GM18519 (cell line): ENCODE measurements around the gene PPFIA1.
"Not testable (repeated sequence)": the region's sequence is repeated elsewhere in the genome, so short reads cannot be mapped to it uniquely, and the experiment has no call there.

Source experiments
- ATAC-seq: cut with Tn5 transposase; IDR thresholded peaks from one replicate; pipeline ENCODE4 v1.9.1; 2021; ENCODE audit warnings: mild to moderate bottlenecking, moderate library complexity; ENCODE audit not compliant: unreplicated experiment, low FRiP score

PPFIA1 gene

DNA sequence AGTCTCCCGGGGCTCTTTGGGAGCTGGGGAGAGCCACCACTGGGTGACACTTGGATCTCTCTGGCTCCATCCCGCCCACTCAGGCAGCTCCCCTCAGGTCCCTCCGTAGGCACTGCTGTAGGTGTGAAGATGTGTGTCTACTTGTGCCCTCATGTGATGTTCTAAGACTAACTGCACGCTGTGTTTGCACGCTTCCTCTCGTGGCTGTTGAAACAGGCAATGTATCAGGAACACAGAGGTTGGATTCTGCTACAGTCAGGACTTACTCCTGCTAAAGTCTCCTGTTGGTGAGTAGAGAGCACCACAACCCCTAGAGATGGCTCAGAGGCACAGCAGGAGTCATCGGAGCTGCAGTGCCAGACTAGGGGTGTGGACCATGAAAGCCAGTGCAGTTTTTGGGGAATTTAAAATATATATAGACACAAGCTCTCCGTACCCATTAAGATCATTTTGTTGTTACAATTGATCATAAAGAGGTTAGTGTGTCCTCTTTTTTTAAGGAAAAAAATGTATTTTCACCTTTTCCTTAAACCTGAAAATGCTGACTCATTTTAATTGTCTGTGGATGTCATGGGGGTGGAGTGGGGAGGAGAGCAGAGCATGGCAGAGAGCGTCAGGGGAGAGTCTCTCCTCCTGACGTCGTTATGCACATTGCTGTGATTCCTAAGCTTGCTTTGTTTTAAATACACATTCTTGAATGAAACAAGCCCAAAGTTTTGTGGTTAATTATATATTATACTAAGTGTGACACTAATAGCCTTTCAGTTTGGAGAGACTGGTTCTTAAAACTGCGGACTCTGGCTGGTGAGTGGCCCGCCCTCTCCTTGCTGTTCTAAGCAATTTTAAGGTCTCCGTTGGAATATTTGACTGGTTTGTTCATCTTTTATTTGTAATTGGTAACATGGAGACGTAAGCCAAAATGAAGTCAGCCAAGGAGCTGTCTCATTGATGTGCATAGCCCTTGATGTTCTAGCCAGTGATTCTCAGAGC is 111.7 kb downstream of the PPFIA1 start:
- ATAC-seq = no peak

DNA sequence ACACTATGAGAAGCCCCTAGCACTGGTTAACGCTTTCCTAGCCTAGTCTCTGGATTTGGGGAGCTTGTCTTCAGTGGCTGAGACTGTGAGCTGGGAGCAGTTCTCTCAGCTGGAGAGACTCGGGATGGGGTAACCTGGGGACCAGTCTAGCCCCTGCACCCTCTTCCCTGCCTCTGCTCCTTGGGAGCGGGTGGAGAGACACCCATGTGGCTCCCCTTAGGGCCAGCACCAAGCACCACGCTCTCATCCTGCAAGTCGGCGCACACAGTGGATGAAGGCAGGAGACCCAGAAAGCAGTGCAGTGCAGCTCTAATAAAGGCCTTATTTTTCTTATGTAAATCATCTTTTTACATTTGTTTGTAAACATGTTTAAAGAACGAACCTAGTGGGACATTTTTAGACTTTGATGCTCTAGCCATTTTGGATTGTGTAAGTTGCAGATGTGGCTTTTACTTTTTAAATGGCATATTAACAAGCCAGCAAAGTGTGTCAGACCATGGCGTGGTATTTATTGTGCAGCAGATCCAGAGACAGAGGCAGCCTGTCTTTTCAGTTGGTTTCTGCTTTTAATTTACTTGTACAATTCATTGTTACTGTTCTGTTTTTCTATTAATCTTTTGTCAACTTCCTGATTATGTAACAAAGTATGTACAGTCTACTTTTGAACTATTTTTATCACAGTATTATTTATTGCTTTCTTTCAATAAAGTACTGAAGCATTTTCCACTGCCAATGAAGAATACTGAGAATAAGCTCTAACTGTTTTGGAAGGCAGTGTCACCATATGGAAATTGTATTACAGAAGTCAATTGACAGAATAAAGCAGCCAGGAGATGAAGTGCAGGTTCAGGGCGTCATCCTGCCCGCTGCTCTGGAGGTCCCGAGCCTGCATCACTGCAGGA is 113.4 kb downstream of the PPFIA1 start:
- no peak for ATAC-seq

DNA sequence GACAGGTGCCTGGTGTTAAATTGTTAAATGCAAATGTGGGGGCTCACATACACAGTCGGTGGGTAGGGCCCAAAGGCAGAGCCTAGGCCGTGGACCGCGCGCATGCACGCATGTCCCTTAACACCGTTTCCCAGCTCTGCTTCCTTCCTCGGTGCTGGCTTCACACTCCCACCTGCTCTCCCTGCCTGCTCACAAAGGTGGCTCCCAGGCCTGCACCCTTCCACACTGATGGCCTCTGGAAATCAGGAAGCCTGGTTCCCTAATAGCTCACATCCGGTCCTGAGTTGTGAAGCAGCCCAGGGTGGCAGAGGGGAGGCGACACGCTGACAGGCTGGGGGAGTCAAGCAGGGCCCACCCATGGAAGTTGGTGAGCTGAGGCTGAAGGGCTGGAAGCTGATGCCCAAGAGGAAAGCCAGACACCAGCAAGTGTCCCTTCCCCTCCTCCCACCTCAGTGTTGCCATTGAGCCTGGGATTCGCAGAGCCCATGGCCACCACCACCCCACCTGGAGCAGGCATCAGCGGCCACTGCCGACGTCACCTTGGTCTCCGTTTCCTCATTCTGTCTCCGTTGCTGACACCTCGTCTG is 114.2 kb downstream of the PPFIA1 start:
- ATAC-seq = no peak

DNA sequence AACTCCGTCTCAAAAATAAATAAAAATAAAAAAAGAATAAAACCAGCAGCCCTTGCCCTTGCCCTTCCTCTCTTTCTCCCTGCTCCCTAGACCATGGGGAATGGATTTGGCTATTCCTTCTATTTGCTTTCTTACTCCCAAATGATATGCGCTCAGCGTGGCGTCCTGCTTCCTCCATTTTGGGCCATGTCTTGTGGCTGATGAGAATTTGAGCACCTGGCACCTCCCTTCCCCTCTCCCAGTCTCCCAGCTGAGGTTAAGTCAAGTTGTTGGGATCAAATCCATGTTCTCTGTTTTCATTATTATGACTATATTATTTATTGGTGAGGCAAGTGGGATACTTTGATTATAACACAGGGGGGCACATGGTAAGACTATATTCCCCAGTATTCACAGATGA is 117.1 kb downstream of the PPFIA1 start:
- no peak for ATAC-seq

DNA sequence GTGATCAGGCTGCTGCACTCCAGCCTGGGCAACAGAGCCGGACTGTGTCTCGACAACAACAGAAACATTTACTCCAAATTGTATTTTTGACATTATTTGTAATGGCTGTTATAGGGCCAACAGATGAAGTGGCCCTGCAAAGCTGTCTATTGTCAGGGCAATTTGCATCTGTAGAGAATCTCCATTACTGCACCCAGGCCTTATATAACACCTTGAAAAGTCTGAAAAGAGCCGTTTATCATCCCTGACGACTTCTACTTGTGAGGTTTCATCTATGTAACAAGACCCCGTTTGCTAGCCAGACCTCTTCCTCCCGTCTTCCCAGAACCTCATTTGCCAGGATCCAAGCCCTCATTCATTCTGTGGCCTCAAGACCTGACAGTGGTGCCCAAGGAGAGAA is 118.7 kb downstream of the PPFIA1 start:
- no peak for ATAC-seq

DNA sequence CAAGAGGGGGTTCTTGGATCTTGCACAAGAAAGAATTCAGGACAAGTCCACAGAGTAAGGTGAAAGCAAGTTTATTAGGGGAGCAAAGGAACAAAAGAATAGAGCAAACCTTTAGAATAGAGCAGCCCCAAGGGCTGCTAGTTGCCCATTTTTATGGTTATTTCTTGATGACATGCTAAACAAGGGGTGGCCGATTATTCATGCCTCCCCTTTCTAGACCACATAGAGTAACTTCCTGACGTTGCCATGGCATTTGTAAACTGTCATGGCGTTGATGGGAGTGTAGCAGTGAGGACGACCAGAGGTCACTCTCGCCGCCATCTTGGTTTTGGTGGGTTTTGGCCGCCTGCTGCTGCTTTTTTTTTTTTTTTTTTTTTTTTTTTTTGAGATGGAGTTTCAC is 120.4 kb downstream of the PPFIA1 start:
- not testable (repeated sequence) for ATAC-seq

DNA sequence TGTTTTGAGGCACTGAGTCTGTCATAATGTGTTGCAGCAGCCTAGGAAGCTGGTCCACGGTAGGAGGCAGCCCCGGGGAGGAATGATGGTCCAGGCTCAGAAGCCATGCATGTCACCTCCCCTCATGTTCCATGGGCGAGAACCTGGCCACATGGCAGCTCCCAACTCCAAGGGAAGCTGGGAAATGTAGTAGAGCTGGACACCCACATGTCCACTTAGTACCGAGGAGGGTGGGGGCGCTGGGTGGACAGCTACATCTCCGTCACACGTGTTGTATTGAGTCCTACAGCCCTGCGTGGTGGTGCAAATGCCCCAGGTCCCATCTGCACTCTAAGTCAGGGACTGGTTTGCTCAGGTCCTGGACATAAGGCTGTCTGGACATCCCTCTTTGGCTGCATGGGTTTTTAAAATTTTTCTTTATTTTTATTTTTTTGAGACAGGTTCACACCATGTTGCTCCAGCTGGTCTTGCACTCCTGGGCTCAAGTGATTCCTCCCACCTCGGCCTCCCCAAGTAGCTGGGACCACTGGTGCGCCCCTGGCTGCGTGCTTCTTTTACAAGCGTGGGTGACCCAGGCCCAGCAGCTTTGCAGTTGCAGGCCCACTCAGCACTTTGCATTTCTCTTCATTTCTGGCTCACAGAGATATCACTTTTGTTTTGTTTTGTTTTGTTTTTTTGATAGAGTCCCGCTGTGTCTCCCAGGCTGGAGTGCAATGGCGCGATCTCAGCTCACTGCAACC is 123.9 kb downstream of the PPFIA1 start:
- no peak for ATAC-seq

DNA sequence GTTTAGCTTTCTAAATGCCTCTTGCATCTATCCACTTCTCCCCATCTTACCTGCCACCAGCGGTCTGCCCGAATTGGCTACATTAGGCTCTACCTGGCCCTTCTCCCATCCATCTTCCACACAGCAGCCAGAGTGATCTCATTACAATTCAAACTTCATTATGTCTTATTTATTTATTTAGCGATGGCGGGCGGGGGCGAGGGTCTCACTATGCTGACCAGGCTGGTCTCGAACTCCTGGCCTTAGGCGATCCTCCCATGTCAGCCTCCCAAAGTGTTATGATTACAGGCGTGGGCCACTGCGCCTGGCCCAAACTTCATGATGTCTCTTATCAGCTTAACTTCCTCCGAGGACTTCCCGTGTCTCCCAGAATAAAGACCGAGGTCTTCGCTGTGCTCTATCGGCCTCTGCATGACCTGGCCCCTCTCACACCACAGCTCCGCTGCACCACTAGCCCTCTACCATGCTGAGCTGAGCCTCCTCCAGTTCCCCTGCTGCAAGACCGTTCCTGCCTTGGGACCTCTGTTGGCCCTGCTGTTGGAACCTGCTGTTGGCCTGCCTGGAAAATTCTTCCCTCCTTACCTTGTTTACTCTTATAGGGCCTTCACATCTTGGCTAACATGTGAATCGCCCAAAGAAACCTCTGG is 127.0 kb downstream of the PPFIA1 start:
- no peak for ATAC-seq

DNA sequence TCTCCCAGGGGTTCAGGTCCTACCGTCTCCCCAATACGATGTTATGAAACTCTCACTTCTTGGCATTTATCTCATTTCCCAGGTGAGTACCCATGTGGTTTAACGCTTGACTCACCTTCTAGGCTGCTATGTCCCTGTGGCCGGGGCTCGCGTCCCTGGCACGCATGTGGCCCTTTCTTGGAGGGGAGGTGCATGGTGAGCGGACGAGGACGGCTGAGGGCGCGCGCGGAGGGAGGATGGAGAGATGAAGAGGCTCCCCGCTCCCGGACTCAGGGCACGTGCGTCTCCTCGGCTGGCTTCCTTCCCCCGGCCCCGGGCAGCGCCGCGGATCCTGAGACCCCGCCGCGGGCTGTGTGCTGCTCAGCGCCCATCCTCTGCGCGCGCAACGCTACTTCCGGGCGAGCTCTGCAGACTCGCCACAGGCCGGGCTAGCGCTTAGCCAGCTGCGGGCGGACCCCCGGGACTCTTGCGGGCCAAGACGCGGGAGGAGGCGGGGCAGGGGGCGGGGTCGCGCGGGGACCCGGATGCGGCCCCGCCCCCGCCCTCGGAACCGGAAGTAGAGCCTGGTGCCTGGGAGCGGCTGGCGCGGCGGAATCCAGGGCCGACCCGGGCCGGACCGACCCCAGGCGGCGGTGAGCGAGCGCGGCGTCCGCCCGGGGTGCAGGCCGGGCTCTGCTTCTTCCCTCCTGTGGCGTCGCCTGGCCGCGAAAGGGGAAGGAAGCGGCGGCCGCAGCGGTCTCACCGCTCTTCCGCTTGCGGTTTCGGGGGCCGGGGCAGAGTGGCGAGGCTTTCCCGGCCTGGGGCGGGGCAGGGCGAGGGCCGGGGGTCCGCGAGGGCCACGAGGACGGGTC is 127.7 kb downstream of the PPFIA1 start, which contains the start of gene CTTN:
Gene CTTN, plus strand, starts transcription at position 547 of the 851 bp plus-strand sequence. CDS start 8,769 bp downstream, outside the sequence.
- ATAC-seq = no peak

DNA sequence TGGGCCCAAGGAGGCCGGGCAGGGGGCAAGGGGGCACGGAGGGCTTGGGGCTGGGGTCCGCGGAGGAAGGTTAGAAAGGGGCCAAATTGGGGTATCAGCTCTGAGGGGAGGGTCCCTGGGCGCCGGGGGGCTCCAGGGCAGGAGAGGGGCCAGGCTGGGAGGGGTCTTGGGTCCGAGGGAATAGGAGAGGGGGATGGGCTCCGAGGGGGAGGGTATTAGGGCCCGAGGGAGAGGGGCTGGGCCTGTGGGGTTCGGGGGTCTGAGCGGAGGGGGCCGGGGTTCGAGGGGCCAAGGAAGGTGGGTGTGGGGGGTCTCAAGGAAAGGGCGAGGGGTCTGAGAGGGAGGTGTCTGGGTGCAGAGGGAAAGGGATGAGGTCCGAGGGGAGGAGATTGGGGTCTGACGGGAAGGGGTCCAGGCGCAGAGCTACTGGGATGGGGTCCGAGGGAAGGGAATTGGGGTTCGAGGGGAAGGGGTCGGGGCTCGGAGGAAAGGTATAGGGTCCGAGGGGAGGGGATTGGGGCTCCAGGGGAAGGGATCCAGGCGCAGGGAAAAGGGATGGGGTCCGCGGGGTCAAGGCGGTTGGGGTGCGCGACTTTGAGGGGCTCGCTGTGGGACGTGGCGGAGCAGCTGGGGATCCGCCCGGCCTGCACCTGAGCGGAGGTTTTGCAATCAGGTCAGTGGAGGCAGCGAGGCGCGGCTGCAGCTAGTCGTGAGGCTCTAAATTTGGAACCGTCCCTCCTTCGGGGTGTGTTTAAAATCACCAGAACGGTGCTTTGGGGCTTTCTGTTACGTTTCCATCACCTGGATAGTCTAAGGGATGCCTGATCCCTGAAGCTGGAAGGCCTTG is 128.6 kb downstream of the PPFIA1 start:
- no peak for ATAC-seq

DNA sequence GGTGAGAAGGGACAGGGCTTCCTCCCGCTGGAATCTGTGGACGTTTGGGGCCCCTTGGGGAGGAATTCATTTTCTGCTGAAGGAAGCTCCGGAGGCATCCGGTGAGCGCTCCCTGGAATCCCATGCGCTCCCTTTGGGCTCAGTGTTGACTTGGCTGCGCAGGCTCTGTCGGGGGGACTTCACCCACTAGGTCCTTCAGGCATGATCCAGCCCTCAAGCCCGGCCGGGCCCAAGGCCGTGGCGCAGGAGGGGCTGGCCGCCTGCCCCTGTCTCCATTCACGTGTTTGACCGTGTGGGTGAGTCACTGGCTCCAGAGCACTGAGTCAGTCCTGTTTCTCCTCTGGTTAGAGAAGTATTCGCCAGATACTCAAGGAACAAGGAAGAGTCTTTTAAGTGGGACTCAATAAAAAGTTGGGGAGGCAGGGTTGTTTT is 129.2 kb downstream of the PPFIA1 start:
- no peak for ATAC-seq

DNA sequence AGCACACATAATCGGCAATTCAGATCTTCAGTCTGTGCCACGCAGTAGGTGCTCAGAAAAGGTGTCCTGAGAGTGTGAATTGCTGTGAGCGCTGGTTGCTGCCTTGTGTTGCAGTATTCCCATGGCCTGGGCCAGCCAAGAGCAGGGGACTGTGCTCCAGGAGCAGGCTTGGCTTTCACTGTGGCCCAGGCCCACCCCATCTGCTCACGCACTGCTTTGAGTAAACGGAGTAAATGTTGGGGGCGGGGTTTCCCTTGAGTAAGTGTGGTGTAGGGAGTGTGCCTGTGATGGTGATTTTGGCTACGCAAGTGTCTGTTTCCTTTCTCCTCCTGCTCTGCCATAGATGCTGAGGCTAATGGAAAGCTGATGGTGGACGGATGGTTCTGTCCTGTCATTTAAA is 130.2 kb downstream of the PPFIA1 start:
- no peak for ATAC-seq

DNA sequence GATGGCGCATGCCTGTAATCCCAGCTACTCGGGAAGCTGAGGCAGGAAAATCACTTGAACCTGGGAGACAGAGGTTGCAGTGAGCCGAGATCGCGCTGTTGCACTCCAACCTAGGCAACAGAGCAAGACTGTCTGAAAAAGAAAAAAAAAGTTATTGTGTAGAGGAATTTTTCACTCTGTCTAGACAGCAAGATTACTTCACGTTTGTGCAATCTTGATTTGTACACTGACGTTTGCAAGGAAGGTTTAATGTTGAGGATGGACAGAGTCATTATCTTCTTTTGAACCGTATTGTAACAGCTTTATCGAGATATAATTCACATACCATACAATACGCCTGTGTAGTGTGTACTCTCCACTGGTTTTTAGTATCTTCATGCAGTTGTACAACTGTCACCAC is 131.5 kb downstream of the PPFIA1 start:
- ATAC-seq = no peak

DNA sequence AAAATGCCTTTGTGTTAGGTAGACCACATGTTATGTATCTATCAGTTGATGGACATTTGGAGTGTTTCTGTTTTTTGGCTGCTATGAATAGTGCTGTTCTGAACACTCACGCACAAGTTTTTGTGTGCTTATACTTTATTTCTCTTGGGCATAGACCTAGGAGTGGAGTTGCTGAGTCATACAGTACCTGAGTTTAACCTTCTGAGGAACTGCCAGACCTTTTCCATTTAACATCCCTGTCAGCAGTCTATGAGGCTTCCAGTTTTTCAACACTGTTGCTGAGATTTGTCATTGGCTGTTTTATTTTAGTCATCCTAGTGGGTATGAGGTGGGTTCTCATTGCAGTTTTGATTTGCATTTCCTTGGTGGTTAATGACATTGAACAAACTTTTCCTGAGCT is 132.2 kb downstream of the PPFIA1 start:
- ATAC-seq = no peak

DNA sequence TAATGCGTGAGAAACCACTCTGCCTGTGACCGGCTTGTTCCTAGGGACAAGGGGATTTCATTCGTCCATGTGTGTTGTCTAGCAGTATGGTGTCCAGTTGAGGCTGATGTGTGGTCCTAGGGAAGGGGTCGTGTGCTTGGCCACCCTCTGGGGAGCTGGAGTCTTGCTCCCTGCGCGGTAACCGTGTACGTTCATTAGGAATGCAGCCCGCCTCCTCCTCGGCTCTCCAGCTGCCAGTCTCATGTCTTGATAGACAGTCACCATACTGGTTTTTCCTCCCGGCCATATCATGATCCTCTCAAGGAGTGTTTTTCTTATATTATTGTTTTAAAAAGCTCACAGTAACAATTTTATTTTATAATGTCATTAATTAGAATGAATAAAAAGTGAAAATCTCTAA is 133.8 kb downstream of the PPFIA1 start:
- no peak for ATAC-seq

DNA sequence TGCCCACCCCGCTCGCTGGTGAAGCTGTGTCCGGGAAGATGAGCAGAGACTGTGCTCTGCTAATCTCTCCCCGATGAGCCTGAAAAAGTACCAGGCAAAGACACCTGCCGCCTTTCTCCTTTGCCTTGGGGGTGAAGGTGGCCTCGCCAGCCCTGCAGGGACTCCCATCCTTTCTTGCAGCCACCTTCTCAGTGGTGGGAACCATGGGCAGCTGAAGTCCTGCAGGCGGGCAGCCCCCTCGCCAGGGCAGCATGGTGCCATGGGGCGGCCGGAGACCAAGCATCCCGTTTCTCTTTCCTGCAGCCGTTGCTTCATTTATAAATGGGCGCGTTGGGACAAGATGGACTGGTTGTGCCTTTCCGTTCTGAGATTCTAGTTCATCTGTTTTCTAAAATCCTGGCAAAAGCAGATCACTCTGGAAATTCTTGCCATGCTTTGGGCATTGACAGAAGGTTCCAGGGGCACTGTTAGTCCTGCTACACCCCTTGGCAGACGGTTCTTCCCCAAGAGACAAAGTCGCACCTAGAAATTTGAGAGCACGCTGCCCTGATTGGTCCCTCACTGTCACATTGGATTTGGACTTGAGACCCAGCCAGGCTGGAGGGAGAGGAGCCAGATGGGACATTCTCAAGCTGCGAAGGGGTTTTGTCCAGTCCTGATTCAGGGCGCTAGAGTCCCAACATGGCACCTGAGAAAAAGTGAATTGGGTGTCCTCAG is 135.3 kb downstream of the PPFIA1 start:
- no peak for ATAC-seq

DNA sequence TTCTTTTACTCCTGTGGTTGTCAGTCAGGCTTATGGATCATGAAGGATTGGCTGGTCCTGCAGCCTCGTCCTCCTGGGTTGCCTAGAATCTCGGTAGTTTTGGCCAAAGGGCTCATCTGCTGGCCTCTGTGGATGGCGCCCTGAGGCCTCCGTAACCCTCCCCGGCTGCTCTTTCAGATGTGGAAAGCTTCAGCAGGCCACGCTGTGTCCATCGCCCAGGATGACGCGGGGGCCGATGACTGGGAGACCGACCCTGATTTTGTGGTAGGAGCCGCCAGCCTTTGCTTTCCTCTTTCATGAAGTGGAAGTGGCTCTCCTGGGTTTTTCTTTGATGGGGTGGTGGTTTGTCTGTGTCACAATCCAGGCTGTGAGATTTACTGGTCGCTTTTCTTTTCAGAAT is 136.6 kb downstream of the PPFIA1 start:
- ATAC-seq = no peak
